ENCODE results near the gene SEC22A.

GRCh38 chr3:123281406-123281805 lies 79.7 kb downstream of the SEC22A start:
- no peak for TF ChIP-seq CTCF (IDR thresholded peaks at IDR 0.05)
- no peak for TF ChIP-seq POLR2A (IDR thresholded peaks at IDR 0.05)
